Right renal pelvis (tissue), 4 donors: ENCODE data around the gene NPC1L1. TPM values are rescaled to one million over a fixed set of nuclear protein-coding genes. Genes with fewer than 3 reads are reported as not detected.

Source experiments
- DNase-seq, 4 donors: peaks; one replicate each; pipeline ENCODE4 v3.0.0-alpha.2; 2013; ENCODE audit warnings: low read depth in 4 of 4, low spot score in 3 of 4, missing footprints in 1 of 4
- polyA plus RNA-seq, 4 donors: library from polyadenylated mRNA; unstranded; fragments of 120-200 nt; gene quantifications; one replicate each; pipeline ENCODE4 v1.2.1, GENCODE V29; 2013; ENCODE audit not compliant: insufficient read length in 4 of 4

NPC1L1 gene
- polyA plus RNA-seq, 4 donors = 2.4 to 3.9 (median 2.7) TPM

- no peak for DNase-seq
These were observed 64.8 kb downstream of the NPC1L1 start for GRCh38 chr7:44476313-44476712.

- no peak for DNase-seq
These were observed 67.8 kb downstream of the NPC1L1 start for GRCh38 chr7:44473295-44473694.

- DNase-seq = no peak
These were observed 68.3 kb downstream of the NPC1L1 start for GRCh38 chr7:44472843-44473242.

- no peak for DNase-seq
These were observed 69.3 kb downstream of the NPC1L1 start for GRCh38 chr7:44471850-44472249.

GRCh38 chr7:44471436-44471835 lies 69.7 kb downstream of the NPC1L1 start:
- no peak for DNase-seq

GRCh38 chr7:44470628-44471245 lies 70.4 kb downstream of the NPC1L1 start:
- DNase-seq = no peak

- no peak for DNase-seq
These were observed 71.0 kb downstream of the NPC1L1 start for GRCh38 chr7:44470135-44470479.

- DNase-seq = no peak
These were observed 71.5 kb downstream of the NPC1L1 start for GRCh38 chr7:44469461-44470134.

GRCh38 chr7:44467217-44467548 lies 73.9 kb downstream of the NPC1L1 start:
- no peak for DNase-seq

GRCh38 chr7:44466300-44467216 lies 74.6 kb downstream of the NPC1L1 start:
- no peak for DNase-seq

GRCh38 chr7:44465490-44465889 lies 75.6 kb downstream of the NPC1L1 start:
- no peak for DNase-seq

- DNase-seq = no peak
These were observed 77.8 kb downstream of the NPC1L1 start for GRCh38 chr7:44463169-44463808.

Other genes starting within 250 kb of the NPC1L1 start
- gene CAMK2B, start 215.7 kb downstream of the NPC1L1 start, polyA plus RNA-seq = 1 to 10 TPM; 2.1 to 2.9 (median 2.3) TPM
- 10 to 100 TPM; 82.1 to 87.9 (median 84.6) TPM for gene NUDCD3, start 50.7 kb downstream of the NPC1L1 start, polyA plus RNA-seq
- gene DDX56, start 32.6 kb upstream of the NPC1L1 start, polyA plus RNA-seq = 10 to 100 TPM; 73.9 to 91.2 (median 79.1) TPM
- gene TMED4, start 40.9 kb upstream of the NPC1L1 start, polyA plus RNA-seq = 100 to 1,000 TPM; 134 to 149 (median 143) TPM
- 10 to 100 TPM; 86.3 to 99.6 (median 94.2) TPM for gene OGDH, start 65.3 kb upstream of the NPC1L1 start, polyA plus RNA-seq
- gene ZMIZ2, start 207.5 kb upstream of the NPC1L1 start, polyA plus RNA-seq = 10 to 100 TPM; 58.4 to 75.3 (median 67.0) TPM